Tibial nerve (tissue), 4 donors: Measurements from ENCODE around the gene GGCT.

Experiments used
- EP300 ChIP-seq, 2 donors: sonication (generic); formaldehyde crosslinking; IDR thresholded peaks; one replicate each; pipeline ENCODE4 v1.6.1; 2017; ENCODE audit warnings: antibody characterized with exemption in 2 of 2, mild to moderate bottlenecking in 1 of 2
- TF ChIP-seq, protein P1 (sequence below), 5 experiments: fragments of 200-600 bp in 3 of 5; fragments of 450-650 bp in 2 of 5; sonication (generic) in 3 of 5; IDR thresholded peaks; one replicate each; pipeline ENCODE4 v1.5.1; 2016 to 2019; ENCODE audit warnings: antibody characterized with exemption in 5 of 5, mild to moderate bottlenecking in 3 of 5, moderate library complexity in 2 of 5

DNA sequence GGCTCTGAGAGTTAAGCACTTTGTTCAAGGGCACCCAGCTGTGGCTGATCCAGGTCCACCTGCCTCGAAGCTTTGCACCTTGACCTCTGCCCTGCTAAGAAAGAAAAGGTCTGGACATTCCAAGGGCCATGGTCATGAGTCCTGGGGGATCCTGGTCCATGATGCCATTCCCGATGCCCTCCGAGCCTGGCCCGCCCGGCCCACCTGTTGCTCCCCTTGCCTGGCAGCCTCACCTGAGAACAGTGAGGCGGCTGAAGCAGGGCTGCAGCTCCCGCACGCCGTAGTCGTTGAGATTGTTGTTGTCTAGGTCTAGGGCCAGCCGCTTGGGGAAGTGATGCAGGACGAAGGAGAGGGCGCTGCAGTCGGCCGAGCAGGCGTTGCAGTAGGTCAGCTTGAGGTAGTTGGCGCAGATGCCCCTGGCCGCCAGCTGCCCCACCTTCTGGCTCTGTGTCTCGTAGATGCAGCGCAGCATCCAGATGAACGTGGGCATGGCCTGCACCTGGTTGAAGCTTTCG is 53.6 kb downstream of the GGCT start:
- TF ChIP-seq EP300 (IDR thresholded peaks at IDR 0.05), result no peak
- TF ChIP-seq, protein P1, sequence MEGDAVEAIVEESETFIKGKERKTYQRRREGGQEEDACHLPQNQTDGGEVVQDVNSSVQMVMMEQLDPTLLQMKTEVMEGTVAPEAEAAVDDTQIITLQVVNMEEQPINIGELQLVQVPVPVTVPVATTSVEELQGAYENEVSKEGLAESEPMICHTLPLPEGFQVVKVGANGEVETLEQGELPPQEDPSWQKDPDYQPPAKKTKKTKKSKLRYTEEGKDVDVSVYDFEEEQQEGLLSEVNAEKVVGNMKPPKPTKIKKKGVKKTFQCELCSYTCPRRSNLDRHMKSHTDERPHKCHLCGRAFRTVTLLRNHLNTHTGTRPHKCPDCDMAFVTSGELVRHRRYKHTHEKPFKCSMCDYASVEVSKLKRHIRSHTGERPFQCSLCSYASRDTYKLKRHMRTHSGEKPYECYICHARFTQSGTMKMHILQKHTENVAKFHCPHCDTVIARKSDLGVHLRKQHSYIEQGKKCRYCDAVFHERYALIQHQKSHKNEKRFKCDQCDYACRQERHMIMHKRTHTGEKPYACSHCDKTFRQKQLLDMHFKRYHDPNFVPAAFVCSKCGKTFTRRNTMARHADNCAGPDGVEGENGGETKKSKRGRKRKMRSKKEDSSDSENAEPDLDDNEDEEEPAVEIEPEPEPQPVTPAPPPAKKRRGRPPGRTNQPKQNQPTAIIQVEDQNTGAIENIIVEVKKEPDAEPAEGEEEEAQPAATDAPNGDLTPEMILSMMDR (IDR thresholded peaks at IDR 0.05), result no peak
